NCI-H82 treated with DMSO at 0.1 percent for 48 hours (cell line): ENCODE data around the gene WDR64.
A peak's percentile ranks its signal among the peaks of the same experiment; 100 is the strongest.

Experiments used
- DNase-seq: peaks from one replicate; lab custom pipeline; 2025; ENCODE audit not compliant: unreplicated experiment; lab: John Stamatoyannopoulos, UW

The WDR64 gene

GRCh38 chr1:241834733-241835377, 182.8 kb downstream of the WDR64 start:
- DNase-seq = no peak

- DNase-seq = no peak
Measured at GRCh38 chr1:241836941-241837340, 184.9 kb downstream of the WDR64 start.

- no peak for DNase-seq
Measured at GRCh38 chr1:241837416-241837815, 185.3 kb downstream of the WDR64 start.

GRCh38 chr1:241837901-241838300, 185.8 kb downstream of the WDR64 start:
- no peak for DNase-seq

GRCh38 chr1:241838897-241839296, 186.8 kb downstream of the WDR64 start:
- no peak for DNase-seq

GRCh38 chr1:241839369-241839979, 187.4 kb downstream of the WDR64 start:
- no peak for DNase-seq

- DNase-seq = no peak
Measured at GRCh38 chr1:241840164-241840563, 188.1 kb downstream of the WDR64 start.

- no peak for DNase-seq
Measured at GRCh38 chr1:241841691-241842090, 189.6 kb downstream of the WDR64 start.

GRCh38 chr1:241842565-241842964, 190.5 kb downstream of the WDR64 start:
- no peak for DNase-seq

- no peak for DNase-seq
Measured at GRCh38 chr1:241844593-241844992, 192.5 kb downstream of the WDR64 start.

- DNase-seq = no peak
Measured at GRCh38 chr1:241846375-241846774, 194.3 kb downstream of the WDR64 start.

GRCh38 chr1:241846862-241847539, 194.9 kb downstream of the WDR64 start:
- DNase-seq = no peak

- DNase-seq = no peak
Measured at GRCh38 chr1:241847540-241847795, 195.4 kb downstream of the WDR64 start.

GRCh38 chr1:241847796-241848685, 196.0 kb downstream of the WDR64 start, which contains the start of gene EXO1:
Gene EXO1, plus strand, starts transcription at chr1:241848204. Its CDS starts 2,222 bp downstream, at chr1:241850426.
- DNase-seq = peak; percentile 87

- no peak for DNase-seq
Measured at GRCh38 chr1:241848686-241849344, 196.7 kb downstream of the WDR64 start.

GRCh38 chr1:241849345-241849695, 197.2 kb downstream of the WDR64 start:
- no peak for DNase-seq
